ENCODE measurements around the gene ERGIC1. TPM values are rescaled to one million over a fixed set of nuclear protein-coding genes. Genes with fewer than 3 reads are reported as not detected.

ERGIC1 gene
- total RNA-seq, 1 donor, result 109 TPM

- Histone ChIP-seq H3K36me3 (ENCODE audit: insufficient read depth, low read length) (peaks cover 4% of the 10 kb centered on the region), H3K79me2 (ENCODE audit: insufficient read depth, low read length) (no peaks in the 10 kb centered on the region), H3K9me3 (ENCODE audit: low read depth, low read length) (no peaks in the 10 kb centered on the region), H3K4me3 (ENCODE audit: insufficient read depth, low read length) (no peak overlapping the region), H3K4me1 (ENCODE audit: insufficient read depth, low read length) (peaks cover 19% of the 10 kb centered on the region), H4K20me1 (ENCODE audit: insufficient read depth, low read length) (no peaks in the 10 kb centered on the region), H3K27me3 (ENCODE audit: insufficient read depth, low read length) (no peaks in the 10 kb centered on the region), H3K4me2 (ENCODE audit: insufficient read depth, low read length) (no peak overlapping the region), H2AFZ (ENCODE audit: low read length) (no peak overlapping the region), H3K27ac (ENCODE audit: low read depth, low read length) (no peak overlapping the region)
- TF ChIP-seq CTCF (IDR thresholded peaks at IDR 0.05; ENCODE audit: extremely low read depth, low read depth, low read length), result no peak
- DNase-seq (ENCODE audit: insufficient read length, low spot score, missing footprints), result no peak
These were observed 141.2 kb downstream of the ERGIC1 start for GRCh38 chr5:172975289-172975688.

GRCh38 chr5:172979778-172980177 lies 145.7 kb downstream of the ERGIC1 start:
- Histone ChIP-seq H3K4me2 (ENCODE audit: insufficient read depth, low read length) (no peak overlapping the region), H3K79me2 (ENCODE audit: insufficient read depth, low read length) (peaks cover 16% of the 10 kb centered on the region), H4K20me1 (ENCODE audit: insufficient read depth, low read length) (peaks cover 3% of the 10 kb centered on the region), H3K36me3 (ENCODE audit: insufficient read depth, low read length) (no peaks in the 10 kb centered on the region), H3K27ac (ENCODE audit: low read depth, low read length) (no peak overlapping the region), H2AFZ (ENCODE audit: low read length) (no peak overlapping the region), H3K4me1 (ENCODE audit: insufficient read depth, low read length) (no peaks in the 10 kb centered on the region), H3K27me3 (ENCODE audit: insufficient read depth, low read length) (no peaks in the 10 kb centered on the region), H3K9me3 (ENCODE audit: low read depth, low read length) (no peaks in the 10 kb centered on the region), H3K4me3 (ENCODE audit: insufficient read depth, low read length) (no peak overlapping the region)
- no peak for DNase-seq (ENCODE audit: insufficient read length, low spot score, missing footprints)
- no peak for TF ChIP-seq CTCF (IDR thresholded peaks at IDR 0.05; ENCODE audit: extremely low read depth, low read depth, low read length)

- H3K27me3 ChIP-seq (ENCODE audit: insufficient read depth, low read length), result no peaks in the 10 kb centered on the region
- peaks cover 5% of the 10 kb centered on the region for H3K36me3 ChIP-seq (ENCODE audit: insufficient read depth, low read length)
- H3K4me3 ChIP-seq (ENCODE audit: insufficient read depth, low read length), result no peak overlapping the region
- DNase-seq (ENCODE audit: insufficient read length, low spot score, missing footprints), result no peak
- H3K79me2 ChIP-seq (ENCODE audit: insufficient read depth, low read length), result peaks cover 35% of the 10 kb centered on the region
- no peaks in the 10 kb centered on the region for H3K9me3 ChIP-seq (ENCODE audit: low read depth, low read length)
- no peak for TF ChIP-seq CTCF (IDR thresholded peaks at IDR 0.05; ENCODE audit: extremely low read depth, low read depth, low read length)
- H2AFZ ChIP-seq (ENCODE audit: low read length), result no peak overlapping the region
- peaks cover 16% of the 10 kb centered on the region for H4K20me1 ChIP-seq (ENCODE audit: insufficient read depth, low read length)
- H3K4me1 ChIP-seq (ENCODE audit: insufficient read depth, low read length), result peaks cover 9% of the 10 kb centered on the region
- no peak overlapping the region for H3K4me2 ChIP-seq (ENCODE audit: insufficient read depth, low read length)
- H3K27ac ChIP-seq (ENCODE audit: low read depth, low read length), result no peak overlapping the region
These were observed 147.9 kb downstream of the ERGIC1 start for GRCh38 chr5:172981931-172982330.

GRCh38 chr5:172983542-172984243 lies 149.6 kb downstream of the ERGIC1 start, which contains the start of gene ATP6V0E1:
Gene ATP6V0E1 (plus strand): TSS chr5:172983771. CDS start chr5:172983861, 90 bp downstream.
- Histone ChIP-seq H3K27ac (ENCODE audit: low read depth, low read length) (peak within 1 kb of the TSS; percentile 97), H3K36me3 (ENCODE audit: insufficient read depth, low read length) (peaks cover 18% of the 10 kb centered on the region), H4K20me1 (ENCODE audit: insufficient read depth, low read length) (peaks cover 29% of the 10 kb centered on the region), H3K4me2 (ENCODE audit: insufficient read depth, low read length) (peak within 1 kb of the TSS; percentile 98), H3K79me2 (ENCODE audit: insufficient read depth, low read length) (peaks cover 52% of the 10 kb centered on the region), H3K4me3 (ENCODE audit: insufficient read depth, low read length) (peak within 1 kb of the TSS; percentile 97), H2AFZ (ENCODE audit: low read length) (peak within 1 kb of the TSS; percentile 86), H3K9me3 (ENCODE audit: low read depth, low read length) (no peaks in the 10 kb centered on the region), H3K27me3 (ENCODE audit: insufficient read depth, low read length) (no peaks in the 10 kb centered on the region), H3K4me1 (ENCODE audit: insufficient read depth, low read length) (peaks cover 9% of the 10 kb centered on the region)
- DNase-seq (ENCODE audit: insufficient read length, low spot score, missing footprints), result peak; percentile 96
- no peak for TF ChIP-seq CTCF (IDR thresholded peaks at IDR 0.05; ENCODE audit: extremely low read depth, low read depth, low read length)

All from osteoblast (primary cell).